Limb (tissue), 2 donors: ENCODE measurements around the gene ELMOD3.
"Not testable (repeated sequence)": the region's sequence is repeated elsewhere in the genome, so short reads cannot be mapped to it uniquely, and the experiment has no call there.

Experiments used
- DNase-seq, 2 donors: peaks; one replicate each; pipeline ENCODE4 v3.0.0-alpha.2; 2016; ENCODE audit errors: extremely low spot score in 2 of 2

ELMOD3 gene

DNA sequence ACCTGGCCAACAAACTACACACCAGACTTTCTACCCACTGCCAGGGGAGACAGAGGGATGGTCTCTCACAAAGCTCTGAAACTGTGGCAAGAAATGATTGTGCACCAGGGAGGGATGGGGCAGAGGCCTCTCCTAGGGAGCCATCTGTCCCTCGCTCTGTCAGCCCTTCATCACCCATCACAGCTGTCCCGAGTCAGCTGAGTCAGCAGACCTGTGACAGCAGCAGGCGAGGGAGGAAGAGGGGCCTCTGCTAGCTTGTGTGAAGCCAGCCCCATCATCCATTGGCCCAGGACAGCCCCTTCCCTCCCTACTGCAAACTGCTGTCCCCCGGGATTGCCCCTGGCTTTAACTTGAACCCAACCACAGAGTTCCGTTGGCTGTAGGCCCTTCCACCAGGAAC lies 69.0 kb downstream of the ELMOD3 start:
- DNase-seq: no peak

DNA sequence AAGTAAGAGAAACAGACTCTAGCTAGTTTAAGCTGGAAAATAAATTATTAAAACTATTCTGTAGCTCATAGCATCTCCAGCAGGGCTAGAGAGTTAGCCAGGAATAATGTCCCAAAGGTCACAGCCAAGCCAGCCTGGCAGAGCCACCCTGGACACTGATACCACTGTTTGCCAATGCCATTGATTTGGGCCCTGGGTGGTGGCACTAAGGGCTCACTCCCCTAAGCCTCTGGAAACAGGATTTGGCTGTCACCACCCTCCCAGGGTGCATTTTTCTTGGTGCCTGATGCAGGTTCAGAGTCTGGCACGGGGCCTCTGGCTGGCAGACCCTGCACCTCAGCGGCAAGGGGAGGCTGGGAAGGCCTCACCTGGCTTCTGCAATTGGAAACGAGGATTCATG lies 71.0 kb downstream of the ELMOD3 start:
- no peak for DNase-seq

DNA sequence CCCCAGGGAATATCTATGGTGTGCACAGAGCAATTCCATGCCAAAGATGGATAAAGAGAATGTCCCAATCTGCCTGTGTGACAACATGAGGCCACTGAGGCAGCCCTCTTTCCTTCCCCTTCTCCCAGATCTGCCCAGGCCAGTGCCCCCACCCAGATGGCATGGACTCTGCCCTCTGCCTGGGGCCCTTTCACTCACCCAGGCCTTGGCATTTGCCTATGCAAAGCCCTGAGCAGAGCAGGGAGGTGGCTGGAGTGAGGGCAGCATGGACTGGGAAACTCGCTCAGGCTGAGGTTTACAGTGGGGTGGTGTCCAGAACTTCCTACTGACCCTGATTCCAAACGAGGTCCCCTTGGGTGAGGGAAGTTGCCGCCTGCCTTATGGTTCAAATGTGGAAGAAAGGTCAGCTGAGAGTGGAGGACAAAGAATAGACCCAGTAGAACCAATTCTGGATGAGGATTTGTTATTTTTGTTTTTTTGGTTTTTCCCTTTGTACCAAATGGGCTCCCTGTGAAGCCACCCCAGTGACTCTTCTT lies 72.8 kb downstream of the ELMOD3 start:
- no peak for DNase-seq

DNA sequence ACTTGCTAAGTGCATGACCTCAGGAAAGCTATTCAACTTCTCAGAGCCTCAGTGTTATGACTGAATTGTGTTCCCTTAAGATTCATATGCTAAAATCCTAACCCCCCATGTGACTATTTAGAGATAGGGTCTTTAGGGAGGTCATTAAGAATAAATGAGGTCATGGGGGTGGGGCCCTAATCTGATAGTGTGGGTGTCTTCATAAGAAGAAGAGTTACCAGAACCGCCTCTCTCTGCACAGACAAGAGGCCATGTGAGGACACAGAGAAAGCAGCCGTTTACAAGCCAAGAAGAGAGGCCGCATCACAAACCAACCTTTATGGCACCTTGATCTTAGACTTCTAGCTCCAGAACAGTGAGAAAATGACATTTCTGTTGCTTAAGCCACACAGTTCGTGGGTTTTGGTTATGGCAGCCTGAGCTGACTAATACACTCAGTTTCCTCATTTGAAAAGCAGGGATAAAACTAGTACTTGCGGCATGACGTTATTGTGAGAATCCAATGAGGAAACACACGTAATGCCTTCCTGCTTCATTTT lies 73.8 kb downstream of the ELMOD3 start:
- no peak for DNase-seq

DNA sequence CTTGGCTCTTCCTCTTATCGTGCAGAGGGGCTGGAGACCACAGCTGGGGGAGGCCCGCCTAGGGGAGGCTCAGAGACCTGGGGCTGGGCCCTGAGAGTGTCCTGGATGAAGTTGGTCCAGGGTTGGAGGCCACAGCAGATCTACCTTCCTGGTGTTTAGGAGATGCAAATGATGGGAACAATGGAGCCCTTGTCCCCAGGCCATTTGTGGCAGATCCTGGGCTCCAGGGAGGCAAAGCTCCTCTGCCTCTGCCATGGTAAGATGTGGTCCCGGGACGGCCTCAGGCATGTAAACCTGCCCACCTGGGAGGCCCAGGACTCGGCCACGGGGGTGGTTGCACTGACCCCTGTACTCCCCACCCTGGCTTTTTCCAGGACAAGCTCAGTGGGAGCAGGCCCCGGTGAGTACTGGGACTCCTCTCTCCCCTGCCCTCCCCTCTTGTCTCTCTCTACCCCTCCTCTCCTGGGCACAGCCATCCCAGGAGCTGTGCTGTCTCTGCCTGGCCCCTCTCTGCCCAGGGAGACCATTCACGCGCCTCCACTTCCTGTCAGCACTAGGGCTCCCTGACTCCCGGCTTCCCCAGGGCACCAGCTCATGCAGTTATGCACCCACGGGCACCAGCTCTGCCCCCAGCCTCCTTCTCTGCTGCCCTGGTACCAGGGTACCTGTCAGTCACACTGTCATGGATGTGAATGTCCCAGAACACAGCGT lies 74.8 kb downstream of the ELMOD3 start:
- DNase-seq: no peak

DNA sequence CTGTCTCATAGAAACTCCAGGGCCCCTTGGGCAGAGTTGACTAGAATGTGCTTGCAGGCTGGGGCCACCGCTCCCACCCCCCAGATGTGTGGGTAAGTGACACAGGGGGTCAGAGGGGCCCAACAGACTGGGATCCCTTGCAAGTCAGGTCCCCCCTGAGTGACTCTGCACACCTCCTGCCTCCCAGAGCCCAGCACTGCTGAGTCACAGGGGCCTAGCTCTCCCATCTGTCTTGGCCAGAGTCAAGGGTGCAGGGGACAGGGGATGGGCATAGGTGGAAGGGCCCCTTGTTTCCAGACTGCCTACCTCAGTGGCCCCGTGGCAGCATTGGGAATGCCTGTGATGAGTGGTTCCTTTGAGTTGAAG lies 75.3 kb downstream of the ELMOD3 start:
- no peak for DNase-seq

DNA sequence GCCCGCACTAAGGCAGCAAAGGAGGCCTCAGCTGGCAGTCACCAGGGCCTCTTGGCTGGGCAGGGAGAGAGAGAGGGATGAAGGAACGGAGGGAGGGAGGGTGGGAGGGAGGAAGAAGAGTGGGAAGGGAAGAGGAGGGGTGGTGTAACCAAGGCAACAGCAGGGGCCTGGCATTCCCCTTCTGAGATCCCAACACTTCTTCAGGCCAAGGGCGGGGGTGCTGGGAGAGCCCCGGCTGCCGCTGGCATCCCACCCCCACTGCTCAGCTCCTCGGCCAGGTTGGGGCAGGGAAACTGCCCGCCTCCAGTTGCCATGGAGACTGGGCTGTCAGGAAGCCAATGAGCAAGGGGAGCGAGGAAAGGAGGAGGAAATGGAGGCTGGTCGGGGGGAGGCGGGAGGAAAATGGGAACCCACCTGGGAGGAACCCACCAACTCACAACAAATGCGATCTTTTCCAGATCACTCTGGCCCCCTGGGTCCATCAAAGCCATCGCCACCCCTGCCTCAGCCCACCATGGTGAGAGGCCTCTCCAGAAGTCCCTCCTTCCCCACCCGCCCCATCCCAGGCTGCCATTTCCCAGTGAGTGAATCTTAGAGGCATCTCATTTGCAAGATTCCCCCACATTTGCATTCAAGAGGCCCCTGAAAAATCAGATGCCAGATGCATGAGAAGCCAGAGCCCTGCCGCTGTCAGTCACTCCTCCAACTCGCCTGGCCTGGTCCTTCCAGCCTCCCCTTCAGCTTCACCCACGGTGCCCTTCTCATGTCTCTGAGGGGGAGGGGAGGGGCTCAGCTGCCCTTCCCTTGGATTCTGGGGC lies 76.4 kb downstream of the ELMOD3 start:
- peak; percentile 79 to 93 for DNase-seq

DNA sequence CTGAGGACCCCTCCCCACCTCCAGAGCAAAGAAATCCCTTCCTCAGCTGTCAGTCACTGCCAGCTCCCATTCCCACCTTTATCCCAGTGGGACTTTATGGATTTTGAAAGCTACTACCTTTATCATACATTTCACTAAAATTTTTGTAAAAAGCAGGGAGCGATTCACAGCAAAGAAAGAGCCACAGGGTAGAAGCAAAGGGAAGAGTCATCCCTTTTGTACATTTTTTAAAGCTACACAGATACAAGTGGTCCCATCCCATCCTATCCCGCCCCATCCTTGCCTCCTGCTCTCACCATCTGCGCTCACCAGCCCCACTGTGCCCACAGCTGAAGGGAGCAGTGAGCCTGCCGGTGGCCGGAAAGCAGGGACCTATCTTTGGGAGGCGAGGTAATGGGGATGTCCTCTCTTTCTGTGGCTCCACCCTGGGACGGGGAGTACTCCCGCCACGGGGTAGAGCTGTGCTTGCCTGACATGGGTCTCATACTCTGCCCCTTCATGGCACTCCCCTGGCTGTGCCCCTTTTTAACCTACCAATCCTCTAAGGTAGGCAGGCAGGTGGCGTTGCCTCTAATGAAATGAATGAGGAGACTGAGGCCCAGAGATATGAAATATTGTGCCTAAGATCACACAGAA lies 77.1 kb downstream of the ELMOD3 start:
- DNase-seq: no peak

DNA sequence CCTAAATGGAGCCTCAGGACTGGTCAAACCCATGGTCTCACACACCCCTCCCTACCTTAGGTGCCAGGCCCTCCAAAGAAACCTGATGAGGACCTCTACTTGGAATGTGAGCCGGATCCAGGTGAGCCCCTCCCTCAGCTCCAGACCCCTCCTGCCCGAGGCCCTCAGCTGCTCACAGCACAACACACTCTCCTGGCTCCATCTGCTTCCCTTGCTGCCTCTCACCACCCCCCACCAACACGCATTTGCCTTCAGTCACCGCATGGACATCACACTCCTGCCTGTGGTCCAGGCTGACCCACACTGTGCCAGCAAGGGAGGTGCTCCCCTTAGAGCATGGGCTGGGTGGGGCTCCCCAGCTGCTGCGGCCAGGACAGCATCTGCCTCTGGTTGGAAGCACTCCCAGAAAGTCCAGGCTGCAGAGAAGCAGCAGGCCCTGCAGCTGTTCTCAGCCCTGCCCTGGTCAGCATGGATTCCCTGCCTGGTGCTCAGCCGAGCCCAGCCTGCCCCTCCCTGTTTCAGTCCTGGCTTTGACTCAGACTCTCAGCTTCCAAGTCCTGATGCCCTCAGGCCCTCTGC lies 79.0 kb downstream of the ELMOD3 start:
- peak; percentile 80 to 89 for DNase-seq

DNA sequence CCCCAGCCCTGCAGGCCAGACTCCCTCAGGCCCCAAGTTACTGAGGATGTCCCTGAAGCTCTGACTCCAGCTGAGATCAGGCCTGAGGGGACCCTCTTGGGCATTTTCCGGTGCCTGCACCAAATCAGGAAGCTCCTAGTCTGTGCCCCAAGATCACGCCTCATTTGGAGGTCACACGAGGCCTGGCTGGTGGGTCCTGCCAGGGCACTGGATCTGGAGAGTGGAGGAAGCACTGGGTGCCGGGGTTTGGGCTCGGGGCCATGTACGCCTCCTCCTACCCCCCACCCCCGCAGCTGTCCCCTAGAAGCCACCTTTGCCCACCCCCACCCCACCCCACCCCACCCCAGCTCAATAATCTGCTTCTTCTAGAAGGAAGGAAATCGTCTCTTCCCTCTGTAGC lies 80.1 kb downstream of the ELMOD3 start:
- DNase-seq: no peak

DNA sequence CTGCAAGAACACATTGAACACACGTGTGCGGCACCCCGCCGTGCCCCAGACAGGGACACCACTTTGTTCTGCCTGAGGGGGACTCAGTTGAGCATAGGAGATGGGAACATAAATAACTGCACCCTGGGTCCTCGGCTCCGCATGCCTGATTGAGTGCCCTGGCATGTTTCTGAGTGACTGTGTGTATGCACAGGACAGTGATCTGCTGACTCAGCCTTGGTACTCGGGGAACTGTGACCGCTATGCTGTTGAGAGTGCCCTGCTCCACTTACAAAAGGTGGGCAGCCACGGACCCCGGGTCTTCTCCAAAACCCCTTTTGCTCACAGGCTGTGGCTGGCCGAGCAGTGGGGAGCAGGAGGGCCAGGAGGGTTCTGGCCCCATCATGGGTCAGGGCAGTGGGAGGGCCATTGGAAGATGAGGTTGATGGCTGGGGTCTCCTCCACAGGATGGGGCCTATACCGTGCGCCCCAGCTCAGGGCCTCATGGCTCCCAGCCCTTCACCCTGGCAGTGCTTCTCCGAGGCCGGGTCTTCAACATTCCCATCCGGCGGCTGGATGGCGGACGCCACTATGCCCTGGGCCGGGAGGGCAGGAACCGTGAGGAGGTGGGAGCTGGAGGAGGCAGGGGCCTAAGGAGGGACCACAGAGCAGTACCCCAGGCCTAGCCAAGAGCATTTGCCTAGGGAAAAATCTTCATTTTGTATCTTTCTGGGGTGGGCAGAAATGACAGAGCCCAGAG lies 80.8 kb downstream of the ELMOD3 start:
- no peak for DNase-seq

DNA sequence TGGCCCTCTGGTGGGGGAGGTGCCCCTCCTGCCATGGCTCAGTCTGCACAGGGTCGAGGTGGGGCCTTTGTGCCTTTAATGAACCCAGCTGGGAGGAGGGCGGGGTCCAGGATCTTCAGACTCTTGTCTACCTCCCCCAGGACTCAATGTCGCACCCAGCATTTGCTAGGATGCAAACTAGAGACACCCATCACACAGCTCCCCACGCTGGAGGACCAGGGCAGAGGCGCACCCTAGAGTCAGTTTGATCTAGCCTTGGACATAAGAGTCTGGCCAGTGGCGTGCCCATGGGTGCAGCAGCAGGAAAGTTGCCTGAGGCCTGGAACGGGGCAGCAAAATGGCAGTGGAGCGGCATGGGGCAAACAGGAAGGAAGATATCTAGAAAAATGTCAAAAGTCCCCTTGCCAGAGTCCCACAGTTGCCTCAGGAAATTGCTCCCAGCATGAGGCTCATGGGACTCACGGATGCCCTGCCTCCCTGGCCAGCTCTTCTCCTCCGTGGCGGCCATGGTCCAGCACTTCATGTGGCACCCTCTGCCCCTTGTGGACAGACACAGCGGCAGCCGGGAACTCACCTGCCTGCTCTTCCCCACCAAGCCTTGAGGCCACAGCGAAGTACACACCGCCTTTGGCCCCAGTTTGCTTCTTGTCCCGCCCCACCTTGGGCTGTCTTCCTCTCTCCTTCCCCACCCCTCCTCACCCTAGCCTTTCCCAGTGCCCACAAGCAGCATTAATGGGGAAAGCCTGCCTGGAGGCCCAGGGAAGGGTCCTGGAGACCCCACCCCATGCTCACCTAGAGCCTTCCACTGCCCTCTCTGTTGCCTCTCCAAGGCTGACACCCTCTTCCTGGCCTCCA lies 81.6 kb downstream of the ELMOD3 start:
- DNase-seq: no peak

DNA sequence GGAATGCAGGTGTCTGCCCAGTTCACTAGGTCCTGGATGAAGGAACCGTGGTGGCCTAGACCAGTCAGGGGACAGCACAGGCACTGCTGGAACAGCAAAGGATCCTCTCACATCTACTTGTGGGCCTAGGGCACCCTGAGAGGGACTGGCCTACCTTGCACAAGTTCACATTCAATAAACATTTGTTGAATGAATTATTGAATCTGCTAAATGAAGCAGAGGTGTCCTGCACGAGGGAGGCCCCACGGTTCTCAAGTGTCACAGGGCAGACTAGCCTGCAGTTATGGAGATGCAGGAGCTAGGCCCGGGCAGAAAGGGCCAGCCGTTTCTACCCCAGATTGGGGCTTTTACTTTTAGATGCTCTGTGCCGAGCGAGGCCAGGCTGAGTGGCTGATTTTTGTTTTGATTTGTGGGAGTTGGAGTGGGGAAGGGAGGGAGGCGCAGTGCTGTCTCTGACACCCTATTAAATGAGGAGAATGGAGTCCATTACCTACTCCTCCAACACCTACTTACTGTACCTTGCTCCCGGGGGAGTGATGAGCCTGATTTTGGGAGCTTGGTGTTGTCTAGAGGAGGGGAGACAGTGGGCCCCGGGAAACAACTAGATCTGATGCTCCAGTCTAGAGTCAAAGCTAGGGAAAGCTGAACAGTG lies 82.4 kb downstream of the ELMOD3 start:
- no peak for DNase-seq

DNA sequence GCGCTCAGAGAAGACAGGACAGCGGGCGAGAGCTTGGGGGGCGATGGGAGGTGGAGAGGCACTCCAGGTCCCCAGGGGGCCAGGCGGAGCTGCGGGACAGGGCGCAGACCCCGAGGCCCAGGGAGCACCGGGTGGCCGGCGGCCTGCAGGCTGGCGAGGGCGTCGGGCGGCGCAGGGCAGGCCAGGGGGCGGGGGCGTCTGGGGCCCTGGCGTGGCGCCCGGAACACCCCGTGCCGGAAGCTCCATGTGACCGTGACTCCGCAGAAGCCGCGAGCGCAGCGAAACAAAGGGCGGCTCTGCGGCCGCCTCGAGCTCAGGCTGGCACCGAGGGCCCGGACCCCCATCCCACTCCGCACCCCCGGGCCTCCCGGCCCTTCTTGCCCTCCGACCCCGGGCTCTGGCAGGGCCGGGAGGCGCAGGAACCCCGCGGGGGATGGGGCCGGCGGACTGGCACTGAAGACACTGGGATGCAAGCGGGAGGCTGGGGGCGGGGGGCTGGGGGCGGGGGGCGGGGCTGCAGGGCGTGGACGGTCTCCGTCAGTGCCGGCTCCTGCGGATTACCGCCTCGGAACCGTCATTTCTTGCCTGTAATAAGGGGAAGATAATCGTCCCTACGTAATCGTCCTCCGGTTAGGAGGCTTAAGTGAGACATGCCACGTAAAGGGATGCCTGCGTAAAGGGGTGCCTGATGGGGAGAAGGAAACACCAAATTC lies 83.1 kb downstream of the ELMOD3 start:
- peak; percentile 77 to 89 for DNase-seq

DNA sequence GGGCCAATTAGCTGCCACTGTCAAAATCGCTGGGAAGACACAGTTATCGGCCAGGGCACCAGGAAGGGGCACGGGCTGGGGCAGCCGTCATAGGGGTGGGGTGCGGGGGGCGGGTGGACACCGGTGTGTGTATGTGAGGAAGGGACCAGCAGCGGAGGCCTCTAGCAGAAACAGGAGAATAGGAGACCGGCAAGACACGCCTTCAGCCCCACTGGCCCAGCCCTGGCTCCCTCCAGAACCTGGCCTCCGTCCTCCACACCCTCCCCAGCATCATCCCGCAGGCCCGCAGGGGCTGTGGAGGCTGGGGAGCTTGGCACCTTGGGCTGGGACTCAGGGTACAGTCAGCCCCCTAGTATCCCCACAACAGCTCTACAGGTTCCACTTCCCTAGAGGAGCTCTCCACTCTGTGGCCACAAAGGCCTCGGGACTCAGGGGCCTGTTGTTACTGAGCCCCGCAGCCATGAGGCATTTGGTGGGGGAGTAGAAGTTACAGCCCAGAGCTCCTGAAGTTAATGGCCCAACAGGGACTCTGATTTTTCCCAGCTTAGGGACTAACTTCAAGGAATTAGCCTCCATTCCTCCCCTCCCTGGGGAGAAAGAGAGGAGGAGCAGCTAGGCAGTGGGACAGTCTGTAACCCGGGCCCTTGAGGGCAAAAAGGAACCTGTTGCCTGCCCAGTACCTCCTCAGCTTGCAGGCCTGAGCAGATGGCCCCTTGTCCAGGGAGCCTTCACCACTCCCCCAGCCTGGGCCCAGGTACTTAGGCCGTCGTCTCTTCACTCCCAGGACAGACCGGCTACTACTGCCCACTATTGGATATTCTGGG lies 83.8 kb downstream of the ELMOD3 start:
- no peak for DNase-seq

DNA sequence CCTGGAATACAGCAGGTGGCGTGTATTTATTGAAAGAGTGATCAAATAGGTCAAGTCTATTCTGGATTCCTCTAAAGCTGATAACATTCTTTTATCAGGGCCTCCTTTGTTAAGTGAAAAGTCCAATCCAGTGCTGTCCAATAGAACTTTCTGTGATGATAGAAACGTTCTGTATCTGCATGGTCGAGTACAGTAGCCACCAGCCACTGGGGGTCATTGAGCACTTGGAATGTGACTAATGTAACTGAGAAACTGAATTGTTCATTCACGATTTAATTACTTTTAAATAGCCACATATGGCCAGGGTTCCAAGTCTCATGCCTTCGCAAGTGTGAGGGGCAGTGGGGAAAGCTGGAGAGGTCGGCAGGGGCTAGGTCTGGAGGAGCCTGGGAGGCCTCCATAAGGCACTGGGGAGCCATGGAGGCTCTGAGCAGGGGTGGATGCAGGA lies 84.5 kb downstream of the ELMOD3 start:
- no peak for DNase-seq

DNA sequence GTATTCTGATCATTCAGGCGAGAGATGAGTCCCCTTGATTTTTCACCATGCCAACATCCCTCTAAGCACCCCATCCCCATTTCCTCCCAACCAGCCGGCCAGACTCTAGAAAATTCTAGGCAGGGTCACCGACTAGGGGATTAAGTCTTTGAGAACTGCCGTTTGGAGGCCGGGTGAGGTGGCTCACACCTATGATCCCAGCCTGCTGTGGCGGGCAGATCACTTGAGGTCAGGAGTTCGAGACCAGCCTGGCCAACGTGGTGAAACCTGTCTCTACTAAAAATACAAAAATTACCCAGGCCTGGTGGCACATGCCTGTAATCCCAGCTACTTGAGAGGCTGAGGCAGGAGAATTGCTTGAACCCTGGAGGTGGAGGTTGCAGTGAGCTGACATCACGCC lies 85.0 kb downstream of the ELMOD3 start:
- DNase-seq: not testable (repeated sequence)

DNA sequence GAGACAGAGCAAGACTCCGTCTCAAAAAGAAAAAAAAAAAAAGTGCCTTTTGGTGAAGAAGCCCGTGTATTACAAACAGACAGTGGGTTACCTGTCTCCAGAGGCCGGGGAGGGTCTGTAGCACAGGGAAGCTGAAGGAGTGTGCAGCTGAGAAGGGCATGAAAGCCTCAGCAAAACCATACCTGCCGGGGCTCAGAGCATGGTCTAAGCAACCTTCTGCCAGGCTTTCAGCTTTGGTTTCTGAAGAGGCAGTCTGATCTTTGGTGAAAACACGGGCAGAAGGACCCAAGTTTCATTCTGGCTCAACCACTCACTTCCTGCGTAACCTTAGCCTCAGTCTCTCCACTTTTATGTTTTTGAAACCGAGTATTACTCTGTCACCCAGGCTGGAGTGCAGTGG lies 85.4 kb downstream of the ELMOD3 start:
- DNase-seq: no peak
